Thyroid gland (tissue), 4 donors: ENCODE results near the gene SLC18A2. TPM values are rescaled to one million over a fixed set of nuclear protein-coding genes. Genes with fewer than 3 reads are reported as not detected.

ENCODE experiments used
- DNase-seq, 2 donors: peaks; one replicate each; pipeline ENCODE4 v3.0.0-alpha.2; 2019
- H3K27ac ChIP-seq, 3 donors: fragments of 200-600 bp; sonication (generic); 1 replicate in 2 of 3; 2 replicates in 1 of 3; pipeline ENCODE4 v1.5.1; 2016 to 2019; ENCODE audit warnings: mild to moderate bottlenecking in 1 of 3, moderate library complexity in 1 of 3
- H3K27me3 ChIP-seq: fragments of 200-600 bp; sonication (generic); one replicate; pipeline ENCODE4 v1.5.1; 2019
- H3K36me3 ChIP-seq, 2 donors: fragments of 200-600 bp; sonication (generic); one replicate each; pipeline ENCODE4 v1.5.1; 2016 to 2019
- H3K4me1 ChIP-seq, 2 donors: fragments of 200-600 bp; sonication (generic); one replicate each; pipeline ENCODE4 v1.5.1; 2017 to 2019
- H3K4me3 ChIP-seq, 3 donors: fragments of 200-600 bp; sonication (generic); replicated peaks in 1 of 3; 1 replicate in 2 of 3; 2 replicates in 1 of 3; pipeline ENCODE4 v1.5.1; 2016; ENCODE audit warnings: mild to moderate bottlenecking in 1 of 3
- H3K9me3 ChIP-seq: fragments of 200-600 bp; sonication (generic); one replicate; pipeline ENCODE4 v1.5.1; 2017
- POLR2A ChIP-seq, 2 donors: fragments of 450-650 bp; IDR thresholded peaks; one replicate each; pipeline ENCODE4 v1.6.1; 2017; ENCODE audit warnings: antibody characterized with exemption in 2 of 2, mild to moderate bottlenecking in 2 of 2, moderate library complexity in 1 of 2
- WGBS, 2 donors: methylation state at CpG; one replicate each; pipeline ENCODE4 v1.1.5; 2017; 5-methylcytosine and 5-hydroxymethylcytosine counted together
- intact Hi-C: fragments of 100-400 bp; cut with DNase I; formaldehyde crosslinking; loops from one replicate; pipeline ENCODE4 v1.15.1; 2023
- total RNA-seq, 4 donors: library from RNA; depleted of rRNA; stranded (reverse); fragments of >200 nt; gene quantifications; one replicate each; pipeline ENCODE4 v1.2.3, GENCODE V29; 2016
- TF ChIP-seq, protein P1 (sequence below), 6 experiments: fragments of 200-600 bp in 3 of 6; fragments of 450-650 bp in 3 of 6; sonication (generic) in 3 of 6; IDR thresholded peaks; one replicate each; pipeline ENCODE4 v1.5.1; 2016 to 2019; ENCODE audit warnings: antibody characterized with exemption in 6 of 6, mild to moderate bottlenecking in 2 of 6, inconsistent platforms in 1 of 6, moderate library complexity in 1 of 6

SLC18A2 gene
- total RNA-seq, 4 donors from 2014 or later, result 0.13 TPM; not detected in 3

DNA sequence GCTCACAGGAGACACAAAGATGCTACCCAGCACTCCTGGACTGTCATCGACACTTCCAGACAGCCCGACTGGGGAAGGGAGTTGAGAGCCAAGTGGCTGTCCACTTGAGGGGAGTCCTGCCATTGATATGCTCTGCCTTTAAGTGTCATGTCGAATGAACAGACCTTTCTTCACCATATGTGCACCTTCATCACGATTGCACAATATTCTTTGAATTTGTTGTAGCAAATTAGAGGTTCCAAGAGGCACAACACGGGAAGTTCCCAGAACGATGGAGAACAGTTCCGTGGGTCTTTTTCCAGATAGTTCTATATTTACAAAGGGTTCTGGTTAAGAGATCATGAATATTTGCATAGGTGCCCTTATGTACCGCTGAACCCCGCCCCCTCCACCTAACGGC lies 16.0 kb downstream of the SLC18A2 start:
- Histone ChIP-seq H3K36me3 (no peaks in the 10 kb centered on the region), H3K4me3 (no peak overlapping the region), H3K27ac (no peak overlapping the region), H3K27me3 (no peaks in the 10 kb centered on the region), H3K4me1 (peaks cover 0 to 5% of the 10 kb centered on the region in 2 donors), H3K9me3 (no peaks in the 10 kb centered on the region)
- TF ChIP-seq POLR2A (IDR thresholded peaks at IDR 0.05), result no peak
- TF ChIP-seq, protein P1, sequence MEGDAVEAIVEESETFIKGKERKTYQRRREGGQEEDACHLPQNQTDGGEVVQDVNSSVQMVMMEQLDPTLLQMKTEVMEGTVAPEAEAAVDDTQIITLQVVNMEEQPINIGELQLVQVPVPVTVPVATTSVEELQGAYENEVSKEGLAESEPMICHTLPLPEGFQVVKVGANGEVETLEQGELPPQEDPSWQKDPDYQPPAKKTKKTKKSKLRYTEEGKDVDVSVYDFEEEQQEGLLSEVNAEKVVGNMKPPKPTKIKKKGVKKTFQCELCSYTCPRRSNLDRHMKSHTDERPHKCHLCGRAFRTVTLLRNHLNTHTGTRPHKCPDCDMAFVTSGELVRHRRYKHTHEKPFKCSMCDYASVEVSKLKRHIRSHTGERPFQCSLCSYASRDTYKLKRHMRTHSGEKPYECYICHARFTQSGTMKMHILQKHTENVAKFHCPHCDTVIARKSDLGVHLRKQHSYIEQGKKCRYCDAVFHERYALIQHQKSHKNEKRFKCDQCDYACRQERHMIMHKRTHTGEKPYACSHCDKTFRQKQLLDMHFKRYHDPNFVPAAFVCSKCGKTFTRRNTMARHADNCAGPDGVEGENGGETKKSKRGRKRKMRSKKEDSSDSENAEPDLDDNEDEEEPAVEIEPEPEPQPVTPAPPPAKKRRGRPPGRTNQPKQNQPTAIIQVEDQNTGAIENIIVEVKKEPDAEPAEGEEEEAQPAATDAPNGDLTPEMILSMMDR (IDR thresholded peaks at IDR 0.05), result no peak
- intact Hi-C loops, result no loop called here
- DNase-seq, result no peak
- WGBS, 2 donors, result 78 to 84% methylated on average over 10 of the region's 10 CpGs

GRCh38 chr10:117257721-117258120 lies 16.8 kb downstream of the SLC18A2 start:
- 89 to 90% methylated on average over 3 of the region's 3 CpGs for WGBS, 2 donors
- H3K4me1 ChIP-seq, result peaks cover 0 to 5% of the 10 kb centered on the region in 2 donors
- no peaks in the 10 kb centered on the region for H3K36me3 ChIP-seq
- TF ChIP-seq POLR2A (IDR thresholded peaks at IDR 0.05), result no peak
- TF ChIP-seq, protein P1 (IDR thresholded peaks at IDR 0.05), result no peak
- no peaks in the 10 kb centered on the region for H3K27me3 ChIP-seq
- H3K4me3 ChIP-seq, result no peak overlapping the region
- H3K27ac ChIP-seq, result no peak overlapping the region
- no peaks in the 10 kb centered on the region for H3K9me3 ChIP-seq
- intact Hi-C loops, result no loop called here
- no peak for DNase-seq

DNA sequence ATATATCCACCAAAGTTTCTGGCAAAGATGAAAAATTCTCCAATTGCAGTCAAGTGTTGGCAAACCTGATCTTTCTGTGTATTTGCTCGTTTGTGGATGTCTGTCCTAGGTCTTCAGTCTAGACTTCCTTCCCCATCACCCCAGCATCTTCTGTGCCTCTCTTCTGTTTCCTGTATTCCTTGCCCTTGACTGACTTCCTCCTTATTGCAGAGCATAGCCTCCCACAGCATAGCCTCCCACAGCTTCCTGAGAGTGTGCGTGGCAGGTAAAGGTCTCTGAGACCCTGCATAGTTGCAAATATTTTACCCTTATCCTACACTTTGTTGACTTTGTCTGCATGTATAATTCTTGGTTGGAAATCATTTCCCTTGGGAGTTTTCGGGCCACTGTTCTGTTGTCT lies 18.4 kb downstream of the SLC18A2 start:
- Histone ChIP-seq H3K27ac (no peak overlapping the region), H3K27me3 (no peaks in the 10 kb centered on the region), H3K9me3 (no peaks in the 10 kb centered on the region), H3K4me1 (no peaks in the 10 kb centered on the region), H3K36me3 (no peaks in the 10 kb centered on the region), H3K4me3 (no peak overlapping the region)
- TF ChIP-seq, protein P1 (IDR thresholded peaks at IDR 0.05), result no peak
- TF ChIP-seq POLR2A (IDR thresholded peaks at IDR 0.05), result no peak
- intact Hi-C loops, result no loop called here
- DNase-seq, result no peak
- 66 to 77% methylated on average over 3 of the region's 3 CpGs for WGBS, 2 donors

GRCh38 chr10:117260084-117260483 lies 19.2 kb downstream of the SLC18A2 start:
- no peak for DNase-seq
- no peaks in the 10 kb centered on the region for H3K27me3 ChIP-seq
- no peaks in the 10 kb centered on the region for H3K9me3 ChIP-seq
- TF ChIP-seq, protein P1 (IDR thresholded peaks at IDR 0.05), result no peak
- TF ChIP-seq POLR2A (IDR thresholded peaks at IDR 0.05), result no peak
- 41 to 44% methylated on average over 4 of the region's 4 CpGs for WGBS, 2 donors
- no peak overlapping the region for H3K4me3 ChIP-seq
- no peaks in the 10 kb centered on the region for H3K36me3 ChIP-seq
- intact Hi-C loops, result no loop called here
- H3K27ac ChIP-seq, result no peak overlapping the region
- no peaks in the 10 kb centered on the region for H3K4me1 ChIP-seq

GRCh38 chr10:117261501-117261900 lies 20.6 kb downstream of the SLC18A2 start:
- H3K4me3 ChIP-seq, result no peak overlapping the region
- TF ChIP-seq, protein P1 (IDR thresholded peaks at IDR 0.05), result no peak
- no peak for DNase-seq
- H3K27me3 ChIP-seq, result no peaks in the 10 kb centered on the region
- no peaks in the 10 kb centered on the region for H3K4me1 ChIP-seq
- WGBS, 2 donors, result 78 to 84% methylated on average over 3 of the region's 3 CpGs
- H3K36me3 ChIP-seq, result no peaks in the 10 kb centered on the region
- no peak overlapping the region for H3K27ac ChIP-seq
- no peaks in the 10 kb centered on the region for H3K9me3 ChIP-seq
- intact Hi-C loops, result no loop called here
